C4-2B (cell line): ENCODE results near the gene ZNF618.

Experiments used
- H3K27ac ChIP-seq: fragments of 450-650 bp; 2 replicates; pipeline ENCODE4 v1.5.1; 2017
- ZFX ChIP-seq: fragments of 450-650 bp; IDR thresholded peaks from 2 replicates; pipeline ENCODE4 v1.6.1; 2017
- TF ChIP-seq, protein P1 (sequence below): fragments of 450-650 bp; conservative IDR thresholded peaks from 2 replicates; pipeline ENCODE4 v1.5.1; 2017; ENCODE audit warnings: mild to moderate bottlenecking

ZNF618 gene

GRCh38 chr9:113916931-113917330, 40.8 kb downstream of the ZNF618 start:
- no peak for TF ChIP-seq ZFX
- TF ChIP-seq, protein P1, sequence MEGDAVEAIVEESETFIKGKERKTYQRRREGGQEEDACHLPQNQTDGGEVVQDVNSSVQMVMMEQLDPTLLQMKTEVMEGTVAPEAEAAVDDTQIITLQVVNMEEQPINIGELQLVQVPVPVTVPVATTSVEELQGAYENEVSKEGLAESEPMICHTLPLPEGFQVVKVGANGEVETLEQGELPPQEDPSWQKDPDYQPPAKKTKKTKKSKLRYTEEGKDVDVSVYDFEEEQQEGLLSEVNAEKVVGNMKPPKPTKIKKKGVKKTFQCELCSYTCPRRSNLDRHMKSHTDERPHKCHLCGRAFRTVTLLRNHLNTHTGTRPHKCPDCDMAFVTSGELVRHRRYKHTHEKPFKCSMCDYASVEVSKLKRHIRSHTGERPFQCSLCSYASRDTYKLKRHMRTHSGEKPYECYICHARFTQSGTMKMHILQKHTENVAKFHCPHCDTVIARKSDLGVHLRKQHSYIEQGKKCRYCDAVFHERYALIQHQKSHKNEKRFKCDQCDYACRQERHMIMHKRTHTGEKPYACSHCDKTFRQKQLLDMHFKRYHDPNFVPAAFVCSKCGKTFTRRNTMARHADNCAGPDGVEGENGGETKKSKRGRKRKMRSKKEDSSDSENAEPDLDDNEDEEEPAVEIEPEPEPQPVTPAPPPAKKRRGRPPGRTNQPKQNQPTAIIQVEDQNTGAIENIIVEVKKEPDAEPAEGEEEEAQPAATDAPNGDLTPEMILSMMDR = no peak
- no peak overlapping the region for H3K27ac ChIP-seq

- no peak overlapping the region for H3K27ac ChIP-seq
- TF ChIP-seq, protein P1 = no peak
- TF ChIP-seq ZFX = no peak
These were observed 42.7 kb downstream of the ZNF618 start for GRCh38 chr9:113918697-113919350.

GRCh38 chr9:113919382-113919781, 43.3 kb downstream of the ZNF618 start:
- H3K27ac ChIP-seq = no peak overlapping the region
- no peak for TF ChIP-seq ZFX
- TF ChIP-seq, protein P1 = no peak

- no peak for TF ChIP-seq ZFX
- TF ChIP-seq, protein P1 = no peak
- no peak overlapping the region for H3K27ac ChIP-seq
These were observed 43.8 kb downstream of the ZNF618 start for GRCh38 chr9:113919871-113920270.

DNA sequence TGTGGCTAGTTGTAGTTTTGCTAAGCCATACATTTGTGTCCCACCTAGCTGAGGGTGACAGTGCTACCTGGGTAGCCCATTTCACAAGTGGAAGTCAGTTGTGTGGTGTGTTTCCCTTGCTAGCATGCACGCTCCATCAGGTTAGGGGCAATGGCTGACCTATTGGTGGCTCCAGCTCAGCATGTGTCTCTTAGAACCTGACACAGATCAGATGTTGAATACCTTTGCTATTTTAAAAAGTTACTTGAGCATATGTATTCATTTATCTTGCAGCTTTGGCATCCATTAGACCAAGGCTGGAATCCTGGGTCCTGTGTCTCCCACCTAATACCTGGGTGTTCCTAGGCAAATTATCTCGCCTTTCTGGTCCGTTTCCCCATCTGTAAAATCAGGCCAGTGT, 44.8 kb downstream of the ZNF618 start:
- no peak overlapping the region for H3K27ac ChIP-seq
- TF ChIP-seq, protein P1 = no peak
- TF ChIP-seq ZFX = no peak

GRCh38 chr9:113921396-113921925, 45.4 kb downstream of the ZNF618 start:
- no peak overlapping the region for H3K27ac ChIP-seq
- no peak for TF ChIP-seq ZFX
- TF ChIP-seq, protein P1 = no peak

DNA sequence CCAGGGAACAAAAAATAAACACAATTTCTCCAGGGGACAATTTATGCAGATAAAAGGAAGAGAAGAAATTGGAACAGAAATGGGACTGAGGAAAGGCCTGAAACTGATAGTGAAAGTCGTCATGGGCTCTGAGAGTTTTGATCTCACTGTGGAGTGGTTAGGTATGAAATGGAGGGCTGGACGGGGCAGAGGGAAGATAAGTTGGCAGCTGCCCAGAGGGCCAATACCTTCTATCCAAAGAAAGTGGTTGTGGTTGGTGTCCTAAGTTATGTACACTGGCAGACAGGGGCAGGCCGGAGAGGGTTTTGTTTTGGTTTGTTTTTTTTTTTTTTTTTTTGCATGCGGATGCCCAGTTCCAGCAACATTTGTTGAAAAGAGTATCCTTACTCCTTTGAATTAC, 46.1 kb downstream of the ZNF618 start:
- peak overlapping the region; percentile 27; the same call in 1 of the 2 replicates for H3K27ac ChIP-seq
- TF ChIP-seq, protein P1 = no peak
- TF ChIP-seq ZFX = no peak
